AG09319 (cell line): ENCODE results near the gene FHAD1.

Experiments
- DNase-seq: peaks from one replicate; pipeline ENCODE4 v3.0.0-alpha.2; 2010; ENCODE audit warnings: low read depth; ENCODE audit errors: extremely low read depth
- TF ChIP-seq, protein P1 (sequence below): IDR thresholded peaks from 2 replicates; pipeline ENCODE4 v1.5.1; 2011; ENCODE audit warnings: low read depth, mild to moderate bottlenecking, inconsistent platforms, low read length, moderate library complexity

Gene FHAD1

GRCh38 chr1:15408890-15409387 is 161.9 kb downstream of the FHAD1 start:
- DNase-seq, result no peak
- TF ChIP-seq, protein P1, sequence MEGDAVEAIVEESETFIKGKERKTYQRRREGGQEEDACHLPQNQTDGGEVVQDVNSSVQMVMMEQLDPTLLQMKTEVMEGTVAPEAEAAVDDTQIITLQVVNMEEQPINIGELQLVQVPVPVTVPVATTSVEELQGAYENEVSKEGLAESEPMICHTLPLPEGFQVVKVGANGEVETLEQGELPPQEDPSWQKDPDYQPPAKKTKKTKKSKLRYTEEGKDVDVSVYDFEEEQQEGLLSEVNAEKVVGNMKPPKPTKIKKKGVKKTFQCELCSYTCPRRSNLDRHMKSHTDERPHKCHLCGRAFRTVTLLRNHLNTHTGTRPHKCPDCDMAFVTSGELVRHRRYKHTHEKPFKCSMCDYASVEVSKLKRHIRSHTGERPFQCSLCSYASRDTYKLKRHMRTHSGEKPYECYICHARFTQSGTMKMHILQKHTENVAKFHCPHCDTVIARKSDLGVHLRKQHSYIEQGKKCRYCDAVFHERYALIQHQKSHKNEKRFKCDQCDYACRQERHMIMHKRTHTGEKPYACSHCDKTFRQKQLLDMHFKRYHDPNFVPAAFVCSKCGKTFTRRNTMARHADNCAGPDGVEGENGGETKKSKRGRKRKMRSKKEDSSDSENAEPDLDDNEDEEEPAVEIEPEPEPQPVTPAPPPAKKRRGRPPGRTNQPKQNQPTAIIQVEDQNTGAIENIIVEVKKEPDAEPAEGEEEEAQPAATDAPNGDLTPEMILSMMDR, result no peak

DNA sequence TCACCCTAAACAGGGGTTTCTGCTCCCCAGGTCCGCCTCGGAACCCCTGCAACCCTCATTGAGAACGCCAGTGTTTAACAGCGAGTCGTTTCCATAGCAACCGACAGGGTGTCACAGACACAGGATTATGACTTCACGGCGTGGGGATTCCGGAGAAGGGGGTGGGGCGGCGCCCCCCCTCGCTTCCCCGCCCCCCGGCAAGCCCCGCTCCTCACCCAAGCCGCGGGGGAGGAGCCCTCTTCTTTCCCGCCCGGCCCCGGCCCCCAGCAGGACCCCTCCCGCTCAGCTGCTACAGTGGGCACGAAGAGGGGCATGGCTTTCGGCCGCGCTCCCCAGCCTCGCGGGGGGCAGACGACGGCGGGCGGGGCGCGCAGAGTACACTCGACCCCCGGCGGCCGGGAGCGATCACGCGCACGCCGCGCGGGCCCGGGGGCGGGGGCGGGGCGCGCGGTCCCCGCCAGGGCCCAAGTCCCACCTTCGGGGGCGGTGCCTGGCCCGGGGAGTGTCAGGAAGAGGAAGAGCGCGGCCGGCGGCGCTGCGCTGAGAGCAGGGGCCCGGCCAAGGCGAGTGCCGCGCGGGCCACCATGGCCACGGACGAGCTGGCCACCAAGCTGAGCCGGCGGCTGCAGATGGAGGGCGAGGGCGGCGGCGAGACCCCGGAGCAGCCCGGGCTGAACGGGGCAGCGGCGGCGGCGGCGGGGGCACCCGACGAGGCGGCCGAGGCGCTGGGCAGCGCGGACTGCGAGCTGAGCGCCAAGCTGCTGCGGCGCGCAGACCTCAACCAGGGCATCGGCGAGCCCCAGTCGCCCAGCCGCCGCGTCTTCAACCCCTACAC is 162.6 kb downstream of the FHAD1 start, which contains the start of gene EFHD2:
TSS of gene EFHD2 (plus strand) at position 501 of the 835 bp plus-strand sequence. CDS start at position 585, 84 bp downstream.
- TF ChIP-seq, protein P1, result no peak
- DNase-seq, result no peak

DNA sequence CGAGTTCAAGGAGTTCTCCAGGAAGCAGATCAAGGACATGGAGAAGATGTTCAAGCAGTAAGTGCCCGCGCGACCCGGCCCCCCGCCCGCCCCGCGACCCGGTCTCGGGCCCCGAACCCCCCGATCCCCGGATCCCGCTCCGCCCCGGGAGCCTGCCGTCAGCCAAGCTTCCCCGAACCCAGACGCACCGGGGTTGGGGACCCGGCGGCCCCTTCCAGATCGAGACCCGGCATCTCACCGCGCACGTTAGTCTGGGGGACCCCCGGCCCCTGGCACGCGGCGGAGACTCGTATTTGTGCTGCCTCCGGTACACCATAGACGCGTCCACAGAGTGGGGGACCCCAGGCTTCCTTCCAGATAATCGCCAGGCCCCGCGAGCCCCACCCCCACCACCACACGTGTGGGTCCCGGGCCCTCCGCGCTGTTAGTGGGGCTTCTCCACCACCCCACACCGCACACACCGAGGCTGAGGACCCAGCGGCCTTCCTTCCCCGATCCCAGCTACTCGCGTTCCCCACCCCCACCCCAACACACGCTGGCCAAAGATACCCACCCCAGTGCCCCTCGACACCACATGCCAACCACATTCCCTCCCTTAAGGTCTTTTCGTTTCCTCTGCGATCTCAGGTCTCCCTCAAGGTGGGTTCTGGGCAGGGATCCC is 163.3 kb downstream of the FHAD1 start:
- TF ChIP-seq, protein P1, result no peak
- no peak for DNase-seq

DNA sequence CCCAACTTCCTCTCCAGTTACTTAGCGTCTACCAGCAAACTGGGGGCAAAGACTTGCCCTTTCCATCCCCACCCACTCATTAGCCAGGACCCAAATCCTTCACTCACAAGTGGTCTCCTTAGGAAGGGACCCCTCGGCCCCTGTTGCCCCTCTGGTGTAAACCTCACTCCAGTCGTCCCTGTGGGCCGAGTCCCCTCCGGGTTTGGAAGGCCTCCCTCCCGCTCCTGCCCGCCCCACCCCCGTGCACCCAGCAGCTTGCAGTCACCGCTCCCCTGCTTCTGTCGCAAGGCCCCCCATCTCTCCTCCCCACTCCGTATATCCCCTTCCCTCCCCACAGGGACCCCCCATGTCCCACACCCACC is 163.8 kb downstream of the FHAD1 start:
- DNase-seq, result no peak
- TF ChIP-seq, protein P1, result no peak

DNA sequence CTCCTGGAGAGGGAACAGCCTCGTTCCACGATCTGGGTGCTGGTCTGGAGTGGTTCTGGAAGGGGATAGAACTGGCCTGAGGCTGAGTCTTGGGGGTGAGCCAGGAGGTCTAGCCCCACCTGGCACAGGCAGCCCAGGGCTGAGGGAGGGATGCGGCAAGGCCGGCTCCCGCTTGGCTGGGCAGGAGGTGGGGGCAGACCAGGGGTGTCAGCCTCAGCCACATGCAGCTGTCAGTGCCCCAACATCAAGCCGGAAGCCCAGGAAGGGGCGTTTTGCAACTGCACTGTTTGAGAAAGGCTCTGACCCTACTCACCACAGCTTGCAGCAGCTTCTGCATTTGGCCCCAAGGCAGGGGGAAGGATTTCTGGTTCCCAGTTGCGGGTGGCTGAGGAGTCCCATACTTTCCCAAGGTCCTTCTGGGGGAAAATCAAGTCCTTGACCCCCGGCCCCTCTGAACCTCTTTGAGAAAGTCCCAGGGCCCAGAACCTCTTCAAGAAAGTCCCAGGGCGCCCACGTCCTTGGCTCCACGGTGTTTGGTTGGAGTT is 164.6 kb downstream of the FHAD1 start:
- TF ChIP-seq, protein P1, result no peak
- DNase-seq, result no peak

- TF ChIP-seq, protein P1, result no peak
- no peak for DNase-seq
Measured at GRCh38 chr1:15412175-15412800, 165.3 kb downstream of the FHAD1 start.

- TF ChIP-seq, protein P1, result no peak
- no peak for DNase-seq
Measured at GRCh38 chr1:15412843-15413242, 165.8 kb downstream of the FHAD1 start.
